Activated naive CD8-positive, alpha-beta T cell treated with anti-CD3 and anti-CD28 coated beads for 36 hours (primary cell): ENCODE results near the gene DPEP2NB. TPM values are rescaled to one million over a fixed set of nuclear protein-coding genes. Genes with fewer than 3 reads are reported as not detected.

Source experiments
- DNase-seq: peaks from one replicate; pipeline ENCODE4 v3.0.0; 2021
- H3K27ac Mint-ChIP-seq: one replicate; pipeline ENCODE4 v1.8.0; 2022; ENCODE audit warnings: mild to moderate bottlenecking, moderate library complexity, mixed read lengths
- H3K27me3 Mint-ChIP-seq: one replicate; pipeline ENCODE4 v1.8.0; 2022; ENCODE audit warnings: mild to moderate bottlenecking, mixed read lengths
- H3K36me3 Mint-ChIP-seq: one replicate; pipeline ENCODE4 v1.8.0; 2021; ENCODE audit warnings: mild to moderate bottlenecking, mixed read lengths
- H3K4me1 Mint-ChIP-seq: one replicate; pipeline ENCODE4 v1.8.0; 2021; ENCODE audit warnings: mixed read lengths
- H3K4me3 Mint-ChIP-seq: one replicate; pipeline ENCODE4 v1.8.0; 2022; ENCODE audit warnings: mild to moderate bottlenecking, moderate library complexity, mixed read lengths
- H3K9me3 Mint-ChIP-seq: one replicate; pipeline ENCODE4 v1.8.0; 2022; ENCODE audit warnings: mixed read lengths
- total RNA-seq, 2 experiments: library from RNA; stranded (reverse); gene quantifications; one replicate each; pipeline ENCODE4 v1.2.3, GENCODE V29; 2021

DPEP2NB gene, protein sequence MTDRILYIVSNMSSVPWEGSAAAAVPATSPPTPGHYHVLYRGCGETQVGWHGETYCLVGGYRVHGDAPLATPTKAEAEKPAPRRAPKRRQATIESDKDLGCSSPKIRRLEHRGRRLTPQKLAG
- not detected for total RNA-seq

DNA sequence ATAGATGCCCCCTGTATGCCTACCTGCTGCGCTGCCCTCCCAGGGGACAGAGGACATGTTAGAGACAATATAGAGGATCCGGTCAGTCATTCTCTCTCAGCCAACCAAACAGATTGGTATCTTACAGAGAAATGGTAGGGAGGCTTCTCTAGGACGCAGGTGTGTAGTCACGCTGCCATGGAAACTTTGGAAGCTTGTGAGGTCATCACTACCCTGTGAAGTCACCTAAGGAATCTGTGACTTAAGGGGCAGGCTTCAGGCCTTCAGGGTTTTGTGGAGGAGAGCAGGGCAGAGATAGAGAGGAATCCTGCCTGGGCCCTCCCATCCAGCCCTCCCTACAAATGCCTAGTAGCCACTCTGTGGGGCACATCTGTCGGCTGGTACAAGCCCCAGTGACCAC, at the start of gene DPEP2NB:
Gene DPEP2NB, minus strand, starts transcription at position 231 of the 400 bp plus-strand sequence. Its CDS starts 141 bp downstream, at position 90.
- Mint-ChIP-seq H3K27me3 (no peaks in the 10 kb centered on the region), H3K9me3 (no peaks in the 10 kb centered on the region), H3K36me3 (no peaks in the 10 kb centered on the region), H3K4me3 (no peak within 1 kb of the TSS), H3K27ac (no peak within 1 kb of the TSS), H3K4me1 (peaks cover 11% of the 10 kb centered on the region)
- DNase-seq = no peak

DNA sequence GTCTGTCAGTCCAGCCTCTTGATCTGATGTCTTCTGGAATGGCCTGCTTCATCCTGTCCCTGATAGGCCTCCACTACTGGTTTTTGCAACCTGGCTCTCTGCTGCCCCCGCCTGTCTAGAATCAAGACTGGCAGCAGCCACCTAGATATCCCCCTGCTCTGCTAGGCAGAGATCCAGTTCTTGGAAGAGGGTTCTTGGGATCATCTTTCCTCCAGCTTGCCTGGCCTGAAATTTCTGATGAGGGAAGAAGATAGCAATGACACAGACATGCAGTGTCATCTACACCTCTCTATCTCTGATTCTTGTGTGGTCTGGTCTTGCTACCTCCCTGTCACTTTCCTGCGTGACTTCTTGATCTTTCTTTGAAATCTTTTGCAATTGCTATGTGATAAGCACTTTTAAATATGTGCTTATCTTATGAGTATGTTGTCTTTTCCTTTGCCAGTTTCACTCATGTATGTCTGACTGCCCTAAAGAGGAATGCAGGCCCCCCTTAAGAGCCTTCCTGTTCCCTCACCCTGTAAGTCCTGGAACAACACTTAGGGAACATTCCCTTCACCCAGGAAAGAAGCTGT, 49.2 kb upstream of the DPEP2NB start:
- Mint-ChIP-seq H3K27me3 (no peaks in the 10 kb centered on the region), H3K27ac (peak overlapping the region; percentile 27), H3K4me3 (no peak overlapping the region), H3K9me3 (no peaks in the 10 kb centered on the region), H3K4me1 (peaks cover 57% of the 10 kb centered on the region), H3K36me3 (peaks cover 40% of the 10 kb centered on the region)
- DNase-seq = peak; percentile 66

DNA sequence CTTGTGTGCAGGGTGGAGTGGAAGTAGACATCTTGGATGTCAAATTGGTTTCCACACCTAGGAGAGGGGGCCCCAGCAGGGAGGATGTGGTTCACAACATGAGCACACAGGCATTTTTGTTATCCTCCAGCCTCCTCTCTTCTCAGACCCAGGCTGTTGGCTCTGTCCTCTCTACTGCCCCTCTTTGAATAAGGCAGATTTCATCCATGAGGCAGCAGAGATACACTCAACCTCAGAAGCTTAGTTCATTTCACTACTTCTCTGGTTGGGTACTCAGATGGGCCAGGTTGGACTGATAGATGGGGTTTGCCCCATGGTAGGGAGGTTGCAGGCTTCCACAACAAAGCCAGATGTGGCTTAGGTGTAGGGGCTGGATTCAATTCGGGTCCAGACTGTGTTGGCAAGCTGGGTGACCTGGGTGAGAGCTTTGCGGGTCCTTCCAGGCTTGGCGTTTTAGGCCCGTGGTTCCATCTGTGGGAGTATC, 47.2 kb upstream of the DPEP2NB start:
- DNase-seq = no peak
- Mint-ChIP-seq H3K36me3 (peaks cover 48% of the 10 kb centered on the region), H3K27ac (peak overlapping the region; percentile 82), H3K27me3 (no peaks in the 10 kb centered on the region), H3K4me3 (no peak overlapping the region), H3K9me3 (no peaks in the 10 kb centered on the region), H3K4me1 (peaks cover 61% of the 10 kb centered on the region)

DNA sequence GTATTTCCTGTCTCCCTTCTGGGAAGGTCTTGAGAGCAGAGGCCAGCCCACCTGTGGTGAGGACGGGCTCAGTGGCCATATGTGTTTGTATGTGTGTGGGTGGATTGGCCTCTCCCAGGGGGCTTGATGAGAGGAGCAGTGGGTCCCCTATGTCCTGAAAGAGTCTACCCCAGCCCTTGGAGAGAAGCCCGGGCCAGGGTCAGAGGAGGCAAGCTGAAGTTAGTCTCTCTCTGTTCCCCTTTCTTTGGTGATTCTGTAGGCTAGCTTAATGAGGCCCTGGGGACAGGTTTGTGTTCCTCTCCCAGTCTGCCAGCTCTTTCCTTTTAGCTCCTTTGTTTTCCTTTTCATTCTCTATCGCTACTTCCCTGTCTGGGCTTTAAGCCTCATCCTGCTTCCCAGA, 45.7 kb upstream of the DPEP2NB start:
- Mint-ChIP-seq H3K9me3 (no peaks in the 10 kb centered on the region), H3K4me1 (peaks cover 57% of the 10 kb centered on the region), H3K27ac (peak overlapping the region; percentile 54), H3K27me3 (no peaks in the 10 kb centered on the region), H3K36me3 (peaks cover 50% of the 10 kb centered on the region), H3K4me3 (no peak overlapping the region)
- no peak for DNase-seq

DNA sequence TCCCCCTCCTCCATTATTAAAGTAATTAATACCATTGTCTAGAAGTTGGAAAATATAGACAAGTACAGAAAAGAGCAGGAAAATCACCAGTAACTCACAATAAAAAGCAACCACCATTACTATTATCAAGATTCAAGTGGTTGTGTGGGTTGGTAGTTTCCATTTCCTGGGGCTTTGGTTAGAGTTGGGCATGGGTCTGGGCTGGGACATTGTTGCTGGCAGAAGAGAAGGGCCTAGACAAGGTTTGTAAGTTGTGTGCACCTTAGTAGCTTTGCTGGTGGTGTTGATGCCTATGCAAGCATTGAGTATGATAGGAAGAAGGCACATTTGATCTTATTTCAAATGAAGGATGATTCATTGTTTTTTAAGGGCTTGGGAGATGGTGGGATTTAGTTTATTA, 44.1 kb upstream of the DPEP2NB start:
- DNase-seq = no peak
- Mint-ChIP-seq H3K36me3 (peaks cover 57% of the 10 kb centered on the region), H3K27ac (peak overlapping the region; percentile 56), H3K4me1 (peaks cover 52% of the 10 kb centered on the region), H3K4me3 (no peak overlapping the region), H3K9me3 (no peaks in the 10 kb centered on the region), H3K27me3 (no peaks in the 10 kb centered on the region)

DNA sequence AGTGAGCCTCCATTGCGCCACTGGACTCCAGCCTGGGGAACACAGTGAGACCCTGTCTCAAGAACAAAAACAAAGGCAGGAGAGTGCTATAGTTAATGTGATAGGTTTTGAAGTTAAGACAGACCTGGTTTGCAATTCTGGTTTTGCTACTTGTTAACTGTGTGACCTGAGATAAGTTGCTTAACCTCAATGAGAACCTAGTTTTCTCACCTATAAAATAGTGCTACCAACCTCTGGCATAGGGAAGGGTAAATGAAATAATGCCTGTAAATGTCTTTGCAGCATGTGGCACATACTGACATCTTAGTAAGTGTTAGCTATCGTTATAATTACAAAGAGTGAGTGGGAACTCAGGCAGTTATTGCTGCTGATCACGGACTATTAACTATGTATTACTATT, 39.7 kb upstream of the DPEP2NB start:
- H3K4me3 Mint-ChIP-seq = no peak overlapping the region
- peaks cover 16% of the 10 kb centered on the region for H3K4me1 Mint-ChIP-seq
- DNase-seq = no peak
- no peaks in the 10 kb centered on the region for H3K9me3 Mint-ChIP-seq
- H3K27ac Mint-ChIP-seq = no peak overlapping the region
- no peaks in the 10 kb centered on the region for H3K27me3 Mint-ChIP-seq
- peaks cover 51% of the 10 kb centered on the region for H3K36me3 Mint-ChIP-seq

DNA sequence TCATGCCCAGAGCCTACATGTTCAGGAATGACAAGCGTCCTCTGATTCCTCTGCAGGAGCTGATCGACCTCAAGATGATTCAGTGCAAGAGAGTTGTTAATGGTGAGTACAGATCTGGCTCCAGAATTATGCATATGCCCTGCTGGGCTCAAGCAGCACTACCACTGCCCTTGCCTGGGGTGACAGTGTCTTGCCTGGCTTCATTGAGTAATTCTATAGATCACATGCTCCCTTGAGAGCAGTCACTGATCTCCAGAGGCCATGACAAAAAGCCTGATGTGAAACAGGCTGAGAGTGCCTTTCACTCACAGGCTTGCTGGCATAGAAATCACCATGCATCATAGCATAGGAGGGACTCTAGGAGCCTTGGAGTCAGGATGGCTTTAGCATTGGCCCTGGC, 33.7 kb upstream of the DPEP2NB start:
- DNase-seq = no peak
- Mint-ChIP-seq H3K4me1 (peaks cover 3% of the 10 kb centered on the region), H3K27ac (no peak overlapping the region), H3K4me3 (no peak overlapping the region), H3K36me3 (peaks cover 39% of the 10 kb centered on the region), H3K9me3 (no peaks in the 10 kb centered on the region), H3K27me3 (no peaks in the 10 kb centered on the region)

DNA sequence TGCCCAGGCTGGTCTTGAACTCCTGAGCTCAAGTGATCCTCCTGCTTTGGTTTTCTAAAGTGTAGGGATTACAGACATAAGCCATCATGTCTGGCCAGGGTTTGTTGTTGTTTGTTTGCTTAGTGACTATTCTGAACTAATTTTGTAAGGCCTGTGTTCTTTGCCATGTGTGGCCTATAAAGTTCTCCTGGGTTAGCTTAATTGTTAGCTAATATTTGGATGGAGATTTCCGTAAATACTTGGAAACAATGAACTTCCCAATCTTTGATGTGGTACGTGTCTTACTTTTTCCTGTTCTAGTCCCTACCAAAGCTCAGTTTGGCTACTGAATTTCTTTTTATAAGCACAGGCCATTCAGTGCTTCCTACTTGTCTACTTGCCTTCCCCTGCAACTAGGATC, 32.3 kb upstream of the DPEP2NB start:
- H3K4me1 Mint-ChIP-seq = peaks cover 5% of the 10 kb centered on the region
- DNase-seq = no peak
- no peak overlapping the region for H3K27ac Mint-ChIP-seq
- H3K9me3 Mint-ChIP-seq = no peaks in the 10 kb centered on the region
- H3K36me3 Mint-ChIP-seq = peaks cover 36% of the 10 kb centered on the region
- H3K4me3 Mint-ChIP-seq = no peak overlapping the region
- H3K27me3 Mint-ChIP-seq = no peaks in the 10 kb centered on the region

DNA sequence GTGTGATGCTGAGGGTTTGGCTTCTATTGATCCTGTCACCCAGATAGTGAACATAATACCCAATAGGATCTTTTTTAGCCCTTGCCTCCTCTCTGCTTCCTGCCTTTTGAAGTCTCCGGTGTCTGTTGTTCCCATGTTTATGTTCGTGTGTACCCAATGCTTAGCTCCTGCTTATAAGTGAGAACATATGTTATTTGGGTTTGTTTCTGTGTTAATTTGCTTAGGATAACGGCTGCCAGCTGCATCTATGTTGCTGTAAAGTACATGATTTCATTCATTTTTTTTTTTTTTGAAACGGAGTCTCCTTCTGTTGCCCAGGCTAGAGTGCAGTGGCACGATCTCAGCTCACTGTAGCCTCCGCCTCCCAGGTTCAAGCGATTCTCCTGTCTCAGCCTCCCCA, 30.4 kb upstream of the DPEP2NB start:
- Mint-ChIP-seq H3K27me3 (no peaks in the 10 kb centered on the region), H3K36me3 (peaks cover 26% of the 10 kb centered on the region)

DNA sequence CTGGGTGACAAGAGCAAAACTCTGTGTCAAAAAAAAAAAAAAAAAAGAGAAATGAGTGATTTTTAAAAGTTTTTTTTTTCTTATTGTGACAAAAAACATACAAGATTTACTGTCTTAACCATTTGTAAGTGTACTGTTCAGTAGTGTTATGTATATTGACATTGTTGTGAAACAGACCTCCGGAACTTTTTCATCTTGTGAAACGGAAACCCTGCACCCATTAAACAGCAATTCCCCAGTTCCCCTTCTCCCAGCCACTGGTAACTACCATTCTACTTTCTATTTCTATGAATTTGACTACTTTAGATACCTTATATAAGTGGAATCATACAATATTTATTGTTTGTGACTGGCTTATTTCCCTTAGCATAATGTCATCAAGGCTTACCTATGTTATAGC, 26.1 kb upstream of the DPEP2NB start:
- Mint-ChIP-seq H3K27ac (no peak overlapping the region), H3K9me3 (no peaks in the 10 kb centered on the region), H3K36me3 (peaks cover 23% of the 10 kb centered on the region), H3K4me3 (no peak overlapping the region), H3K4me1 (peaks cover 10% of the 10 kb centered on the region), H3K27me3 (no peaks in the 10 kb centered on the region)
- no peak for DNase-seq

More for the DNA sequence above, 30.4 kb upstream of the DPEP2NB start:
- Mint-ChIP-seq H3K4me1 (peaks cover 5% of the 10 kb centered on the region), H3K9me3 (no peaks in the 10 kb centered on the region), H3K27ac (no peak overlapping the region), H3K4me3 (no peak overlapping the region)
- no peak for DNase-seq

DNA sequence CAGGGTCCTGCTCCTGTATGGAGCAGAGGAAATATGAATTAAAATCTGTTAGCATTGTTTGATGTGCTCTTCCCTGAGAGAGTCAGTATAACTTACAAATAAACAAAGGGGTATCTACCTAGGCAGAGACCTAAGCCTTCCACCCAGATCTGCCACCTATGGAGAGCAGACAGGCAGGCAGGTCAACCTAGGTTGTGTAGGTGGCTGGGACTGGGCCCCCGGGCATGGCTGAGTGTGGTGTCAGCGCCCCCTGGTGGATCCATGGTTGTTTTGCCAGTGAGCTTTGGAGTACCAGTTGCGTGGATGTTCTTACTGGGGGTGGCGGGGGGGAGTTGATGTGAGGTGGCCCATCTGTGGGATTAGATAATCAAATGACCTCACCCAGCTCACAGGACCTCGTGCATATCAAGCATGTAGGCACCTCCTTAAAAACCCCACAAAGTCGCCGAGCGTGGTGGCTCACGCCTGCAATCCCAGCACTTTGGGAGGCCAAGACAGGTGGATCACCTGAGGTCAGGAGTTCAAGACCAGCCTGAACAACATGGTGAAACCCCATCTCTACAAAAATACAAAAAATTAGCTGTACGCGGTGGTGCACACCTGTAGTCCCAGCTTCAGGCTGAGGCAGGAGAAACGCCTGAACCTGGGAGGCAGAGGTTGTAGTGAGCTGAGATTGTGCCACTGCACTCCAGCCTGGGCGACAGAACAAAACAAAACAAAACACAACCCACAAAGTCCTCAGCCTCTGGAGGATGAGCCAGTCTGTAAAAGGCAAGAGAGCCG, 25.0 kb upstream of the DPEP2NB start:
- Mint-ChIP-seq H3K27ac (no peak overlapping the region), H3K27me3 (no peaks in the 10 kb centered on the region), H3K4me3 (no peak overlapping the region), H3K4me1 (peaks cover 13% of the 10 kb centered on the region), H3K9me3 (no peaks in the 10 kb centered on the region), H3K36me3 (peaks cover 20% of the 10 kb centered on the region)
- DNase-seq = peak; percentile 86

DNA sequence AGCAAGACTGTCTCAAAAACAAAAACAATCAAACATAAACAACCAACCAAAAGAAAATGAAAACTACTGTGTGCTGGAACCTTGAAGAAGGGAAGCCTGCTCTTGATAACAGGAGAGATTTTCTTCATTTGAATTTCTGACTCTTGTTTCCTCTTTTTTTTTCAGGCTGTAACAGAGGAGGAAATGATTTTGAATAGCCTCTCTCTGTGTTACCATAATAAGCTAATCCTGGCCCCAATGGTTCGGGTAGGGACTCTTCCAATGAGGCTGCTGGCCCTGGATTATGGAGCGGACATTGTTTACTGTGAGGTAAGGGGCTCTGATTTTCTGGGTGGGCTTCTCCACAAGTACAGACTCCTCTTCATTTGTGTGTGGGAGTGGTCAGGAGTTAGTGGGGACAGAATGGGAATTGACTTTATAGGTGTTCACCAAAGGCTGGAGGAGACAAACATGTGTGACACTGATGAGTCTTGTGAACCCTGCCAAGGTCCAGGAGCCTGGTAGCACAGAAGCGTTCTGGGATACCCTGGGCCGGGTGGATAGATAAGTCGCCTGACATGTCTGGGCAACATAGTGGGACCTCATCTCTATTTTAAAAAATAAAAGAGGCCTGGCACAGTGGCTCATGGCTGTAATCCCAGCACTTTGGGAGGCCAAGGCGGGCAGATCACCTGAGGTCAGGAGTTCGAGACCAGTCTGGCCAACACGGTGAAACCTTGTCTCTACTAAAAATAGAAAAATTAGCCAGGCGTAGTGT, 22.3 kb upstream of the DPEP2NB start:
- peaks cover 11% of the 10 kb centered on the region for H3K4me1 Mint-ChIP-seq
- no peak overlapping the region for H3K4me3 Mint-ChIP-seq
- peak overlapping the region; percentile 8 for H3K27ac Mint-ChIP-seq
- peaks cover 17% of the 10 kb centered on the region for H3K36me3 Mint-ChIP-seq
- no peaks in the 10 kb centered on the region for H3K27me3 Mint-ChIP-seq
- no peak for DNase-seq
- no peaks in the 10 kb centered on the region for H3K9me3 Mint-ChIP-seq

DNA sequence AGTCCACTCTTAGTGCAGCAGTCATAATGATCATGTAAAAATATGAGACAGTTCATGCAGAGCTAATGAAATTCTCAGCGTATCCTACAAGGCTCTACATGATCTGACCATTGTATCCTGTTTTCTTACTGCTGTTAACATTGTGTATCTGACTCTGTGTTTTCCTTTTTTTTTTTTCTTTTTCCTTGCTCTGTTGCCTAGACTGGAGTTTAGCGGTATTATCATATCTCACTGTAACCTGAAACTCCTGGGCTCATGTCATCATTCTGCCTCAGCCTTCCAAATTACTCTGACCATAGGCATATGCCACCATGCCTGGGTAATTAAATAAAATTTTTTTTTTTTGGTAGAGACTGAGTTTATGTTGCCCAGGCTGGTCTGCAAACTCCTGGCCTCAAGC, 19.5 kb upstream of the DPEP2NB start:
- H3K4me3 Mint-ChIP-seq = no peak overlapping the region
- H3K4me1 Mint-ChIP-seq = peaks cover 11% of the 10 kb centered on the region
- no peak for DNase-seq
- H3K9me3 Mint-ChIP-seq = no peaks in the 10 kb centered on the region
- no peak overlapping the region for H3K27ac Mint-ChIP-seq
- no peaks in the 10 kb centered on the region for H3K27me3 Mint-ChIP-seq
- peaks cover 15% of the 10 kb centered on the region for H3K36me3 Mint-ChIP-seq

DNA sequence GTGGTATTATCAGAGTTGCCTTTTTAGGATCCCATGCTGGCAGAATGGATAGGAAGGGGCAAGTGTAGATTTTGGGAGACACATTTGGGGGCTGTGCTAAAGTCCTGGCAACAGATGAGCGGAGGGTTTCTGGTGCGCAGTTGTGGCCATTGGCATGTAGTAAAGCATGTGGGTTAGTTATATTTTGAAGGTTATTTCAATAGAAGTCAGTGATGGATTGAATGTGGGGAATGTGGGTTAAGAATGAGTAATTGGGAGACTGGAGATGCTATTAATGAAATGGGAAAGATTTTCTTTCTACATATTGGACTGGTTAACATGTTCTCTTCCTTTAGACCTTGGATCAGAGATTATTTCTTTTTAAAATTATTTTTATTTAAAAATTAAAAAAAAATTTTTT, 17.4 kb upstream of the DPEP2NB start:
- peaks cover 11% of the 10 kb centered on the region for H3K36me3 Mint-ChIP-seq
- no peaks in the 10 kb centered on the region for H3K9me3 Mint-ChIP-seq
- H3K4me1 Mint-ChIP-seq = peaks cover 7% of the 10 kb centered on the region
- no peaks in the 10 kb centered on the region for H3K27me3 Mint-ChIP-seq
- no peak for DNase-seq
- H3K27ac Mint-ChIP-seq = peak overlapping the region; percentile 7
- H3K4me3 Mint-ChIP-seq = no peak overlapping the region

DNA sequence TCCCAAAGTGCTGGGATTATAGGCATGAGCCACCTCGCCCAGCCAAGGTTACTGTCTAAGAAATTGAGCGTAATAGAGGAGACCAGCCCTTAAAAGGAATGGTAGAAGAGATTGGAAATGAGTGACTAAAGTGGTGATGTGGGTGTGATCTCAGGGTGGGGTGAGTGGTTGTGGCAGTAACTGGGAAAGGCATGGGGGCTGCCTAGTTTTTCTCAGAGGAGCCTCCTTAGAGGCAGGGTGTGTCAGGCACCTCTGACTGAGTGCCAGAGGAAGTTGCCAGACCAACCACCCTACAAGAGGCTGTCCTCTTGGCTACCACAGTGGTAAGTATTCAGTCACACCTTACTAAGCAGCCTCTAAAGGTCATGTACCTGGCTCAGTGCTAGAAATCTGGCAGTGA, 16.2 kb upstream of the DPEP2NB start:
- Mint-ChIP-seq H3K27me3 (no peaks in the 10 kb centered on the region), H3K36me3 (peaks cover 20% of the 10 kb centered on the region), H3K4me1 (peaks cover 7% of the 10 kb centered on the region), H3K27ac (peak overlapping the region; percentile 70), H3K9me3 (no peaks in the 10 kb centered on the region), H3K4me3 (no peak overlapping the region)
- DNase-seq = no peak
